ENCODE measurements around the gene EEF1A2. TPM values are rescaled to one million over a fixed set of nuclear protein-coding genes. Genes with fewer than 3 reads are reported as not detected.

Gene EEF1A2
- polyA plus RNA-seq, 3 donors: 0.79 to 1.6 (median 1.1) TPM

- no peak for DNase-seq (ENCODE audit: low read depth in 3 of 3, low spot score in 2 of 3)
Observed at GRCh38 chr20:63440366-63440955, 58.4 kb downstream of the EEF1A2 start.

GRCh38 chr20:63439866-63440265 lies 59.0 kb downstream of the EEF1A2 start:
- no peak for DNase-seq (ENCODE audit: low read depth in 3 of 3, low spot score in 2 of 3)

DNA sequence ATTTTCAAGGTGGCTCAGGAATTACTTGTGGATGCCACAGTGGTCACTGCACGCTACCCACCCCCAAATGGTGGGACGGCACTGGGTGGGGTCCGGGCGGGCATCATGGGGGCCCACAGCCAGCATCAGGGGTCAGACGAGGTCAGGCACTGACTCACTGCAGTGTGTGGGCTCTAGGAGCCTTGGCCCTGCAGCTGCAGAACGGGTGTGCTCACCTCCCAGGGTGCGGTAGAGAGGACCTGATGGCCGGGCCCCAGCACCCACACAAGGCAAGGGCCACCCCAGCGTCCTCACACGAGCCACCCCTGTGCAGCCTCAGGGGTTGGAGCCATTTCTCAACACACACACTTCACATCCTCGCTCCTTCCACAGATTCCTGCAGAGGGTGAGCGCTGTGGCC lies 60.8 kb downstream of the EEF1A2 start:
- no peak for DNase-seq (ENCODE audit: low read depth in 3 of 3, low spot score in 2 of 3)

Other genes with a start within 250 kb of the EEF1A2 start
- 10 to 100 TPM; 21.1 to 27.0 (median 22.7) TPM for gene NKAIN4, start 244.6 kb downstream of the EEF1A2 start, polyA plus RNA-seq (ENCODE audit: insufficient read length in 3 of 3)
- 10 to 100 TPM; 51.6 to 53.4 (median 52.9) TPM for gene ARFGAP1, start 226.3 kb downstream of the EEF1A2 start, polyA plus RNA-seq (ENCODE audit: insufficient read length in 3 of 3)
- gene COL20A1, start 205.9 kb downstream of the EEF1A2 start, polyA plus RNA-seq (ENCODE audit: insufficient read length in 3 of 3): under 1 TPM; 0.42 to 0.65 (median 0.46) TPM
- gene CHRNA4, start 137.7 kb downstream of the EEF1A2 start, polyA plus RNA-seq (ENCODE audit: insufficient read length in 3 of 3): 1 to 10 TPM; 5.0 to 8.1 (median 6.8) TPM
- 1 to 10 TPM; 3.9 to 6.1 (median 4.9) TPM for gene KCNQ2, start 26.4 kb downstream of the EEF1A2 start, polyA plus RNA-seq (ENCODE audit: insufficient read length in 3 of 3)
- 100 to 1,000 TPM; 108 to 192 (median 149) TPM for gene PPDPF, start 21.7 kb upstream of the EEF1A2 start, polyA plus RNA-seq (ENCODE audit: insufficient read length in 3 of 3)
- gene PTK6, start 38.3 kb upstream of the EEF1A2 start, polyA plus RNA-seq (ENCODE audit: insufficient read length in 3 of 3): under 1 TPM; 0.22 to 0.61 (median 0.49) TPM
- under 1 TPM; 0.08 to 0.21 (median 0.08) TPM for gene SRMS, start 48.7 kb upstream of the EEF1A2 start, polyA plus RNA-seq (ENCODE audit: insufficient read length in 3 of 3)
- under 1 TPM; 0.69 to 0.98 (median 0.76) TPM for gene FNDC11, start 55.1 kb upstream of the EEF1A2 start, polyA plus RNA-seq (ENCODE audit: insufficient read length in 3 of 3)
- 10 to 100 TPM in 2 of 3 donors, 1 to 10 TPM in 1; 8.8 to 11.3 (median 10.4) TPM for gene HELZ2, start 75.2 kb upstream of the EEF1A2 start, polyA plus RNA-seq (ENCODE audit: insufficient read length in 3 of 3)
- 1 to 10 TPM; 7.5 to 9.8 (median 8.9) TPM for gene GMEB2, start 128.0 kb upstream of the EEF1A2 start, polyA plus RNA-seq (ENCODE audit: insufficient read length in 3 of 3)
- gene STMN3, start 154.3 kb upstream of the EEF1A2 start, polyA plus RNA-seq (ENCODE audit: insufficient read length in 3 of 3): 10 to 100 TPM; 22.0 to 26.7 (median 23.8) TPM
- gene RTEL1, start 159.2 kb upstream of the EEF1A2 start, polyA plus RNA-seq (ENCODE audit: insufficient read length in 3 of 3): 10 to 100 TPM; 12.8 to 15.9 (median 13.8) TPM
- 1 to 10 TPM; 1.3 to 1.7 (median 1.4) TPM for gene TNFRSF6B, start 197.6 kb upstream of the EEF1A2 start, polyA plus RNA-seq (ENCODE audit: insufficient read length in 3 of 3)
- gene ARFRP1, start 208.9 kb upstream of the EEF1A2 start, polyA plus RNA-seq (ENCODE audit: insufficient read length in 3 of 3): 10 to 100 TPM; 29.9 to 31.9 (median 30.8) TPM
- gene ZGPAT, start 209.0 kb upstream of the EEF1A2 start, polyA plus RNA-seq (ENCODE audit: insufficient read length in 3 of 3): 10 to 100 TPM; 14.9 to 15.7 (median 15.0) TPM
- gene LIME1, start 237.6 kb upstream of the EEF1A2 start, polyA plus RNA-seq (ENCODE audit: insufficient read length in 3 of 3): 1 to 10 TPM; 2.8 to 5.2 (median 3.8) TPM
- 10 to 100 TPM; 57.9 to 66.1 (median 60.9) TPM for gene SLC2A4RG, start 240.7 kb upstream of the EEF1A2 start, polyA plus RNA-seq (ENCODE audit: insufficient read length in 3 of 3)

Measured in right renal cortex interstitium (tissue), 3 donors.